Stimulated activated CD4-positive, alpha-beta T cell treated with anti-CD3 and anti-CD28 coated beads, Interleukin-1b, Interleukin-23, amount 100 ng/mL, for 48 hours (primary cell): Measurements from ENCODE around the gene ANKLE1.
A peak's percentile ranks its signal among the peaks of the same experiment; 100 is the strongest.
"Not testable (repeated sequence)": the region's sequence is repeated elsewhere in the genome, so short reads cannot be mapped to it uniquely, and the experiment has no call there.

Experiments
- DNase-seq: peaks from one replicate; pipeline ENCODE4 v3.0.0-alpha.2; 2020

ANKLE1 gene

GRCh38 chr19:17248011-17248776 lies 33.5 kb upstream of the ANKLE1 start:
- DNase-seq, result no peak

- DNase-seq, result no peak
Measured at GRCh38 chr19:17249887-17250548, 31.7 kb upstream of the ANKLE1 start.

GRCh38 chr19:17254636-17255035 lies 27.1 kb upstream of the ANKLE1 start:
- DNase-seq, result no peak

- no peak for DNase-seq
Measured at GRCh38 chr19:17255150-17255621, 26.5 kb upstream of the ANKLE1 start.

DNA sequence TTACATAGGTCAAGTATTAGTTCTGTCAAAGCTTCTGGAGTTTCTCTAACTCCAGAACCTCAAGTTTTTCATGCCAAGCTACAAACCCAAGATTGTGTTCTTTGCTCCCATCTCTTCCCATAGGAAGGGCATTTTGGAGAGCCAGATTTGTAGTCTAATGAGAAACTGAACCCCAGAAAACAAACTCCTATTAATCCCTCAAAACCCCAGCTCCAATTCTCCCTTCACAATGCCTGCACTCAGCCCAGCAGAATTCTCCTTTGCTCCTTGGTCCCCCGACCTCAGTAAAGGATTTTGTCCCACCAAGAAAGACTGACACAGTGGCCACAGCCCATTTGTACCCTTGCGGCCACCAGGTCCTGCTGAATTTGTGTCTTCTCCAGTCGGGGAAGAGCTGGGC lies 25.6 kb upstream of the ANKLE1 start:
- DNase-seq, result no peak

DNA sequence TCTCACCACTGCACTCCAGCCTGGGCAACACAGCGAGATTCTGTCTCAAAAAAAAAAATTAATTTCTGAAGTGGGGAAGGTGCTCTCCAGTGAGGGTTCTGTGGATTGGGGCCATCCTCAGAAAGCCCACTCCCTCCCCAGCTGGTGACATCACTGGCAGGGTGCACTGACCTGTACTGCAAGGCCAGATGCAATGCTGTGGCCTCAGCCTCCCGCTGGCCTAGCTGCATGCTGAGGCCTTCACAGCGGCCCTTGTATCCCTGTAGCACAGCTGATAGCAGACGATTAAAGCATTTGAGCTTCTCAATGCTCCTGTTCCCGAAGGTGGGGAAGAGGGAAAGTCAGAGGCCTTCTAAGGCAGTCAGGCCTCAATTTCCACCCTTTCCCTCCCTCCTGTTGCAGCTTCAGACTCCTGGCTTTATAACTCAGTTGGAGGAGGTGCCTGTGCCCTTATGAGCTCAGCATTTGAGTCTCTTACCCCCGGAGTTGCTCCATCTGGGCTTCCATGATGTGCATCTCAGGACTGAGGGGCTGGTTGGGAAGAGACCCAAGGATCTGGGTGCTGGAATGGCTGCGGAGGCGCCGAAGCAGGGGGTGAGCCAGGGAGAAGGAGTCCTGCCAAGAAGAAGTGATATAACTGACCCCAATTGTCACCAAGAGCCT lies 22.5 kb upstream of the ANKLE1 start:
- no peak for DNase-seq

DNA sequence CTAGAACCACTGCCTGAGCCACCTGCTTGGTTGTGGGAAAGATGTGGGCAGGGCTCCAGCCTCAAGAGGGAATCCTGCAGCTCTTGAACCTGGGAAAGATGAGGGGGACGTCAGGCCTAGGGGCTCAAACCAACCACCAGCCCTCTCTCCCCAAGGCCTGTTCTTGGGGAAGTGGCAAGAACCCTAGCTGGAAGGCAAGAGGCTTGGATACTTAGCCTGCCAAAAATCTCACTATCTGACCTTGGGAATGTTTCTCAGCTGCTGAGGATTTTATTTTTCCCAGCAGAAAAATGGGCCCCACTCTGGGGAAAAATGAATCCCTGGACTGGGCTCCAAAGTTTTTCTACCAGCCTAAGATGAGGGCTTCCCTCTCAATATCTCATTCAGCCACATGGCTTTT lies 21.8 kb upstream of the ANKLE1 start:
- no peak for DNase-seq

DNA sequence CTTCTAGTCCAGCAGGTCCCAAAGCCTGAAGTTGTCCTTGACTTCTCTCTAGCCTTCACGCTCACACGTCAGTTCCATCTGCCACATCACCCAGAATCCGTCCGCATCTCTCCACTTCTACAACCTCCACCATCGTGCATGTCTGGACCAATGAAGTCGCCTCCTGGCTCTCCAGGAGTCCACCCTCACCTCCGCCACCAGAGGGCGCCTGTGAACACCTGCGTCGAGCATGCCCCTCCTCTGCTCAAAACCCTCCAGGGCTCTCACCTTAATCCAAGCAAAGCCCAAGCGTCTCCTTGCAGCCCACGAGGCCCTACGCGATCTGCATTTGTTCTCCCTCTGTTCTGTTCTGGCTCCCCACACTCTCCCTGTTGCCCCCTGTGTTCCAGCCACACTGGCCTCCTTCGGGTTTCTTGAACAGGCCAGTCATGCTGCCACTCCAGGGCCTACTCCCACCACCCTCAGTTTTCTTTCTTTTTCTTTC lies 20.8 kb upstream of the ANKLE1 start:
- DNase-seq, result peak; percentile 92

DNA sequence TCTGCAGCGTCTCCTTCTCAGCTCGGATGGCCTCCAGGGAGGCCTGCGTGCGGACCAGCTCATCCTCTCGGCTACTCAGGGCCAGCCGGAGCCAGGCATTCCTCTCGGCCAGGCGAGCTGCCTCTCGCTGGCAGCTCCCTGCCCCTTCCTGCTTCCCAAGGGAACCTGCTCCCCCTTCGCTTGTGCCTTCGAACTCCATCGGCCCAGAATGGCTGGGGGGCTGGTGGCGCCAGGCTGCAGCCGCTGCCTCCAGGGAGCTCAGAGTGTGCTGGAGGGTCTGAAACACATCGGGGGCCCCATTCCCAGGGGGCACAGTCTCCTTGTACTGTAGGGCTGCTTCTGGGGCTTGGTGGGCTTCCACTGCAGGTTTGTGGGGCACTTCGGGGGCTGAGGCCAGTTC lies 19.1 kb upstream of the ANKLE1 start:
- no peak for DNase-seq

GRCh38 chr19:17263712-17264640 lies 17.7 kb upstream of the ANKLE1 start:
- no peak for DNase-seq

GRCh38 chr19:17264641-17264979 lies 17.1 kb upstream of the ANKLE1 start, which contains the start of gene USHBP1:
USHBP1 (minus strand) TSS chr19:17264745; CDS start chr19:17264299, 446 bp downstream.
- no peak for DNase-seq

- DNase-seq, result no peak
Measured at GRCh38 chr19:17266026-17266425, 15.7 kb upstream of the ANKLE1 start.

DNA sequence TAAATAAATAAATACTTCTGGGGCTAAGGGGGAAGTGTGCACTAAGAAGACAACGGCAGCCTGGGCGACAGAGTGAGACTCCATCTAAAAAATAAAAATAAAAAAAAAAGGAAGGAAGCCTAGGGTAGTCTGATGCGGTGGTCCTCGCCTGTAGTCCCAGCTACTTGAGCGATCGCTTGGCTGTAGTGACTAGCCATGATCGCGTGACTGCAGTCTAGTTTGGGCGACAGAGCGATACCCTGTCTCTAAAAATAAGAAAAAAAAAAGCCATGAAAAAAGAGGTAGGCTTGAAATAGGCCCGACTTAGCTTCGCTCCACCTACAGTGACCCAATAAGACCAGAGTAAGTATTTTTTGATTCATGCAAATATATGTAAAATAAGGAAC lies 15.1 kb upstream of the ANKLE1 start:
- no peak for DNase-seq

- peak; percentile 97 for DNase-seq
Measured at GRCh38 chr19:17266975-17267788, 14.5 kb upstream of the ANKLE1 start, which contains the start of gene BABAM1. BABAM1 (plus strand) TSS chr19:17267443; CDS start chr19:17268807, 1,364 bp downstream.

- no peak for DNase-seq
Measured at GRCh38 chr19:17268754-17269153, 12.9 kb upstream of the ANKLE1 start.

GRCh38 chr19:17274892-17275291 lies 6.8 kb upstream of the ANKLE1 start:
- DNase-seq, result not testable (repeated sequence)

- no peak for DNase-seq
Measured at GRCh38 chr19:17275441-17276175, 6.1 kb upstream of the ANKLE1 start.

DNA sequence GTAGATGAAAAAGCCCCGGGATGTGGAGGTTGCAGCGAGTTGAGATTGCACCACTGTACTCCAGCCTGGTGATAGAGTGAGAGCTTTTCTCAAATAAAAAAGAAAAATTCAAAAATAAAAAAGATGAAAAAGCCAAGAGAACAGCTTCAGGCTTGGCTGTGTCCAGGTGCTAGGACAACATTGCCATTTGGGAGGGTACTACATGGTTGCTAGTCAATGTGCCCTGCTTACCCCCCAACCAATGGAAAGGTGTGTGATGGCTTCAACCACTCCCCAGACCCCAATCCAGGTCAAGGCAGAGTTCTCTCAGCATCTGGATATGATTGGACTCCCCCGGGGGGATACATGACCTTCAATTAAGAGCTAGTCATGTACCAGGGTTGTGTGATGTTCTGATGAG lies 2.3 kb upstream of the ANKLE1 start:
- no peak for DNase-seq

DNA sequence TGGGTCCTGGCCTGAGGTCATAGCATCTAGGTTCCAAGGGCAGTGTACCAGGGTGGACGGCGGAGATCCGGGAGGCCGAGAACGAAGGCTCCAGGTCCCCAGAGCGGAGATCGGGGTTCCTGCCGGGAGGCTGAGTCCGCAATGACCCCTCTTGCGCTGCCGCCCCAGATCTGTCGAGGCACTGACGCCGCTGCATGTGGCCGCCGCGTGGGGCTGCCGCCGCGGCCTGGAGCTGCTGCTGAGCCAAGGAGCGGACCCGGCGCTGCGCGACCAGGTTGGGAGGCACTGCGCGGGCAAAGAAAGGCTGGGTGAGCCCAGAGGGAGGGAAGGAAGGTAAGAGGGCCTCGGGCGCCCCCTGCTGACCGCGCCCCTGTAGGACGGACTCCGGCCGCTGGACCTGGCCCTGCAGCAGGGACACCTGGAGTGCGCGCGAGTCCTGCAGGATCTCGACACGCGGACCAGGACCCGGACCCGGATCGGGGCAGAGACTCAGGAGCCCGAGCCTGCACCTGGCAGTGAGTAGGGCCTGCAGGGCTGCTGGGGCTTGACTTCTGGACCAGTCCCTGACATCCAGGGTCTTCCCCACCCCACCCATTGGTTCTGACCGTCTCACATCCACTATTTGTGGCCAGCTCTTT lies 906 bp downstream of the ANKLE1 start:
- peak; percentile 84 for DNase-seq

GRCh38 chr19:17283504-17283996 lies 1.8 kb downstream of the ANKLE1 start:
- no peak for DNase-seq
